GM21825 (cell line): ENCODE data around the gene CDC42BPG.

Experiments
- ATAC-seq: cut with Tn5 transposase; IDR thresholded peaks from one replicate; pipeline ENCODE4 v1.9.1; 2021; ENCODE audit warnings: mild to moderate bottlenecking, moderate library complexity; ENCODE audit not compliant: unreplicated experiment

CDC42BPG gene

GRCh38 chr11:64844330-64845128 lies at the start of gene CDC42BPG:
CDC42BPG (minus strand) TSS chr11:64844653; CDS start chr11:64844569, 84 bp downstream.
- ATAC-seq, result peak; percentile 36

DNA sequence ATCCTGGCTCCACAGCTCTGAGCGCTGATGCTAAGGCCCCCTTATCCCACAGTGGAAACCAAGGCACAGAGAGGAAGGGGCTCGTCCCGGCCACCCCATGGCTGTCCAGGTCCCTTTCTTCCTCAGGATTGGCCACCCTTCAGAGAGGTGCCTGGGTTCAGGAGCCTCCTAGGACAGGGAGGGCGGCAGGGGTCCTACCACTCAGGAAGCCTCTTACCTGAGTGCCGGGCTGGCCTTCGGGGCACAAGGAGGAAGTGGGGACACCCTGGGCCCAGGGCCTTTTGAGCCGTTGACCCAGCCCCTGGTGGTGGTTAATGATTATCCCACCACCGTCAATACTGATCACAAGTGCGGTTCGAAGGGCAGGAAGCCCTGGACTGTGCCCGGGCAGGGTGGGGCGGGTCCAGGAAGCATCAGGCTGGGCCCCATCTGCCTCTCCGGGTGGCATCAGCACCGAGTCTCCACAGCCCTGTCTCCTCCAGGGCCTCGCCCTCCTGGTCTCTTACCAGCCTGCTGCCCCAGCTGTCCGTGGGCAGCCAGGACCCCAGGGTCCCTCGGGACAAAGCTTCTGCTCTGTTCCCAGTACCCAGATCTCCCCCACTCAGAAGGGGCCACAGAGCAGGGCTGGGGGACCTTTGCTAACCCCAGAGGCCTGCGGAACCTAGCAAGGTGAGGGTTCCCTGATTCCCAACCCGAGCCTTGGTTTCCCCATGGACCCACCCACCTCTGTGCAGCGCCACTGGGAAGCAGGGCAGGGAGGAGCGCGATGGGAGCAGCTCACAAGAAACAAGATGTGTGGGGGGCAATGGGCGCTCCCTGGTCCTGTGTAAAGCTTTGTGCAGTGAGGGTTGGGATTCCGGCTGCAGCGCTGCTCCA lies 49.0 kb upstream of the CDC42BPG start:
- no peak for ATAC-seq

GRCh38 chr11:64892838-64893193 lies 48.4 kb upstream of the CDC42BPG start:
- no peak for ATAC-seq

DNA sequence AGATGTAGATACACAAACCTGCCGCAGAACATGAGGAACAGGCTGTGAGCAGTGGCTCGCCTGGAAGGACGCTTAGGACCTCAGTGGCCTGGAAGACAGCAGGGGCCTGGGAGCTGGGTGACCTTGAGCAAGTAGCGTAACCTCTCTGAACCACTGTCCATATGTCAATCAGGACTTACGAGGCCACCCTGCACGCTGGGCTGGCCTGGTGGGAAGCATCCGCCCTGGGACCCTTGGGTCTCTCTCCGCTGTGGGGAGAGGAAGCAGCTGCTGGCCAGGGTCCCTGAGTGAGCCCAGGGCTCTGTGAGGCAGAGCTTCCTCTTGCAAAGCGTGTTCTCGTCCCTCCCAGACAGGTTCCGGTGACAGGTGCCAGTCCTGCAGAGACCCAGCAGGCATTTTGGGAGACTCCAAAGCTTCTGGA lies 48.0 kb upstream of the CDC42BPG start:
- no peak for ATAC-seq

- no peak for ATAC-seq
Observed at GRCh38 chr11:64891880-64892279, 47.4 kb upstream of the CDC42BPG start.

DNA sequence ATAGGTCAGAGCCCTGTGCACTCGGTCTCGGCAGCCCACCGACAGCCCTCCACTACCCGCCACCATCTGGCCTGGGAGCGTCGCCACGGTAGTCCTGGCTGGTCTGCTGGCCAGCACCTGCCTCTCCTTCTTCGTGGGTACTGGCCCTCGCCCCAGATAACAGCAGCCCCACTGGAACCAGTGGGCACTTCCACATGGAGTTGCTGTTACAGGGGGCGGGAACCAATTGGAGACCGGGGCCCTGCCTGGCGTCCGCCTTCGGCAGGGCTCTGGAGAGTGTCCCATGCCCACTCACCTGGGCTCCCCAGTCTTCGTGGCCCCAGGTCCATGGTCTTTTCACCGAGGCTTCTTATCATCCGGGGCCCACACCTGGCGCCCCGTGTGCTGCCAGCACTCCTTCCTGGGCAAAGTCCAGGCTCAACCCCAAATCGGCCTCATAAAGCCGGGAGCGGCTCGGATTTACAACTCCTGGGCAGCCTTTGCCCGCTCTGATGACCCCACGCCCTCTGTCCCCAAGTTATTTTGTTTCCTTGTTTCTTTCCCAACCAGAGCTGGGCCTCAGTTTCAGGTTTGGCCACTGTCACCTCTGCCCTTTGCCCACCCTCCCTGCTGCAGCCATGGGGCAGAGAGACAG lies 46.9 kb upstream of the CDC42BPG start:
- no peak for ATAC-seq

DNA sequence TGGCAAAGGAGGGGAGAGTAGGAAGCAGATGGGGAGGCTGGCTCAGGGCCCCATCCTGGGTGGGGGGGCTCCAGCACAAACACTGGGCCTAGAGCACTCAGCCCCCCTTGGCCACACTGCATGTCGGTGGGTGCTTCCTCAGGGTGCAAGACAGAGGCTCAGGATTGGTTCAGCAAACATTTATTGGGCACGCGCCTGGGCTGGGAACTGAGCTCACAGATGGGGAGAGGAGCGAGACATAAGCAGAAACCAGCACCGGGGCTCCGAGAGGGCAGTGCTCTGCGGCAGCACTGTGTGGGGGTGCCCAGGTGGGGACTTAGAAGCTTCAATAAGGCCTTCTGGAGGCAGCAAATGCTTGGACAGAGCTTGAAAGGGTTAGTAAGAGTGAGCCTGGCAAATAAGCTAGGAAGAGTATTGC lies 46.1 kb upstream of the CDC42BPG start:
- no peak for ATAC-seq

GRCh38 chr11:64888729-64889511 lies 44.5 kb upstream of the CDC42BPG start:
- ATAC-seq, result no peak

GRCh38 chr11:64888406-64888728 lies 43.9 kb upstream of the CDC42BPG start:
- no peak for ATAC-seq

DNA sequence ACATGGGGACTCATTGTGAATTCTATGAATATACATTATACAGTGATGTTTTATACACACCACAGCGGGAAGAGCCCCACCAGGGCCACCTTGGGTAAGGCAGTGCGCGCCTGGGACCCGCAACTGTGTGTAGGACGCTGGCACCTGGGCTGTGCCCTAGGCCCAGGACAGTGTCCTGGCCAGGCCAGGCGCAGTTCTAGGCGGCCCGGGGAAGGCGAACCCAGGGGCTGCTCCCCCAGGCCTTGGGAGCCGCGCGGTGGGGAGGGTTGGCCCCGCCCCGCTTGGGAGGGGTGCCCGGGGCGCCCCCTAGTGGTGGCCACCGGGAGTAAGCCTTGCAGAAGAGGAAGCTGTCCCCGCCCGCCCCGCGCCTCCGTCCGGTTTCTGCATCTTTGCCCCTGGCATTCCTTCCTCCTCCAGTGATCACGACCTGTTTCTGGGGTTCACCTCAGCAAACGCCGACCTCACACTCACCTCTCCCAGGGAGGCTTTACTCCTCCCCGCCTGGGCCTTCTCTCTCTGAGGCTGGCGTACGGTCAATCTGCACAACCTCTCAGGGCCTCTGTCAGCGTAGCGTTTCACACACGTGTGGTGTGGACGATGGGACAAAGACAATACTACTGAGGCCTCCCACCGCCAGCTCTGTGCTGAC lies 43.4 kb upstream of the CDC42BPG start:
- ATAC-seq, result peak; percentile 59

DNA sequence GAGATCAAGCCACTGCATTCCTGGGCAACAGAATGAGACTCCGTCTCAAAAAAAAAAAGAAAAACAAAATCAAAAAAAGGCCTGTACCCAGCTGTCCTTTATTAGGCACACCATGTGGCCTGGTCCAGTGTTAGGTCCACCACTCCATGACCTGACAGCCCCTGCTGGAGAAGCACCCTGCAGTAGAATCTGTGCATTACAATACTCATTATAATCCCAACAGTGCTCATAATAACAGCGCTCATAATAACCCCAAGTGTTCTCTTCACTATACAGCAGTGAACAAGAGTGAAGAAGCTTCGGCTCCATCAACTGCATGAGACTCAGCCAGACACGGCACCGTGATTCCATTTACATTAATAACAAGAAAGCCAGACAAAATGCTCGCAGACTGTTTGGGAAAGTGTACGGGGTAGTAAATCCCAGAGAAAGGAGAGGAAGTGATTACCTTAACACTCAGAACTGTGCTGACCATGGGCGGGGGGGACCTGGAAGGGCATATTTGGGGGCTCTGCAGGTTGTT lies 42.8 kb upstream of the CDC42BPG start:
- ATAC-seq, result no peak

DNA sequence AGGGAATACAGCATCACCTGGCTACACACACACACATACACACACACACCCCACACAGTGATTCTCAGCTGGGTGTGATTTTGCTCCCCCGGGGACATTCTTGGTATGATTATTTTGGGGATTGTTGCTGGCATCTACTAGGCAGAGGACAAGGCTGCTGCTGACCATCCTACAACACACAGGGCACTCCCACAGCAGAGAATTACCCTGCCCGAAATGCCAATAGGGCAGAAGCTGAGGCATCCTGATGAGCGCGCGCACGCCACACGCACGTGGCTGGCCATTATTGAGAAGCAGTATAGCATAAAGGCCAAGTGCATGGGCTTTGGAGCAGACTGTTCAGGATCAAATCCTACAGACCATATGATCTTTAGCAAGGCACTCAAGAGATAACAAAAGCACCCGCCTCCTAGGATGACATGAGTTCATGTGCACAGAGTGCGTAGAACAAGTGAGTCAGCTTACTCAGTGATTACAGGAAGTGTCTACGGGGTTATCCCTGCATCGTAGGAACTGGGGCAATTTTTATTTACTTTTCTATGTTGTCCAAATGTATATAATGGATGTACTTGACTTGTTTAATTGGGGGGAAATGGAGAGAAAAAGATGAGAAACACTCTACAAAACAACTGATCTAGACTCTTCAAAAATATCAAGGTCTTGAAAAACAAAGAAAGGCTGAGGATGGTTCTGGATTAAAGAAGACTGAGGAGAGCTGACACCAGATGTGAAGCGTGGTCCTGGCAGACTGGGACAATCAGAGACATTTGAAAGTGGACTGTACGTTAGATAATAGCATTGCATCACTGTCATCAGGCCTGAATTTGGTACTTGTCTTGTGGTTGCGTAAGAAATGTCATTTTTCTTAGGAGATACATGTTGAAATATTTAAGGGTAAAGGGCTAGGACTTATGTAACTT lies 41.2 kb upstream of the CDC42BPG start:
- no peak for ATAC-seq

DNA sequence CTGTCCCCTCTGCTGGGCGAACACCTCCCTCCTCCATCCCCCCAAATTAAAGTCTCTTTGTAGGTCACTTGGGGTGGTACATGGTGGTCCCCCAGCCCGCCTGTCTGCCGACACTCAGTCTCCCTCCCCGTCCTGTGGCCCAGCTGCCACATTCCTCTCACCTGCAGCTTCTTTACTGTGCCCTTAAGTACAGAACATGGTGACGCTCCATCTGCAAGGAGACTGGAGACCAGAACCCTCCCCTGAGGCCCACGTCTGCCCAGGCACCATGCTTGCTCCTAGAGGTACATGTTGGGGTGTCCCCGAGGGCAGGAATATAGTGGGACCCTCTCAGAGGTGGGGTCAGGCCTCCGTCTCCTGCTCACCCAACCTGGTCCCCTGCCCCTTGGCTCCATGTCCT lies 39.6 kb upstream of the CDC42BPG start:
- ATAC-seq, result no peak

DNA sequence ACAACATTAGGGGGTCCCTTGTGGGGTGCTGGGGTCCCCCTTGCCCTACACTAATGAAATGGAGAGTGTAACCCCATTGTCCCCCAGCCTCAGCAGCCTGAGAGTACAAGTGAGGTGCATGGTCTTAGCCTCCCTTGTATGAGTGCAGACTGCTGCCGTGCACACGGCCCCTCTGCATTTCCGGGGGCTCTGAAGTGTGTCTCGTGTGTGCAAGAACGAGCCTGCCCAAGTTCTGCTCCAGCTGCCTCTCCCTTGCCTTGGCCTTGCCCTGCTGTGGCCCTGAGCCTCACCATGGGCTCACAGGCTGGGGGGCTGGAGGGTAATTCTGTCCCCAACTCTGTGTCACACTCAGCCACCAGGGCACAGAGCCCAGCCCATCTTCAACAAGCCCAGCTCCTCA lies 39.1 kb upstream of the CDC42BPG start:
- no peak for ATAC-seq

DNA sequence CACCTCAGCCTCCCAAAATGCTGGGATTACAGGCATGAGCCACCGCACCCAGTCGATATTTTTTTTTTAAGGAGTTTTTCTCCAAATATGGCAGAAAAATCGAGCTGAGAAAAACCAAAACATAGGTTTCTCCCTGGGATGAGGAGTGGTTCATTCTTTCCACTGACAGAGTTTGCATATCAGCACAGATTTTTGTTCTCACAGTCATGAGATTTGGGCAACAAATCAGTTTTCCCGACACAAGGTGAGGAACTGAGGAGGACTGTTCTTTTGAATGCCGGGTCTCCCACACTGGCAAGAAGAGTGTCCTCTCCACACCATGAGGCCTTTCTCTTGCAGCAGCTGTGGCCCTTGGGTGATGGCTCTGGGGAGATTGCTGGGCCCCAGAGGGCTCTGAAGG lies 37.8 kb upstream of the CDC42BPG start:
- ATAC-seq, result no peak

GRCh38 chr11:64881476-64881875 lies 37.0 kb upstream of the CDC42BPG start:
- ATAC-seq, result no peak

DNA sequence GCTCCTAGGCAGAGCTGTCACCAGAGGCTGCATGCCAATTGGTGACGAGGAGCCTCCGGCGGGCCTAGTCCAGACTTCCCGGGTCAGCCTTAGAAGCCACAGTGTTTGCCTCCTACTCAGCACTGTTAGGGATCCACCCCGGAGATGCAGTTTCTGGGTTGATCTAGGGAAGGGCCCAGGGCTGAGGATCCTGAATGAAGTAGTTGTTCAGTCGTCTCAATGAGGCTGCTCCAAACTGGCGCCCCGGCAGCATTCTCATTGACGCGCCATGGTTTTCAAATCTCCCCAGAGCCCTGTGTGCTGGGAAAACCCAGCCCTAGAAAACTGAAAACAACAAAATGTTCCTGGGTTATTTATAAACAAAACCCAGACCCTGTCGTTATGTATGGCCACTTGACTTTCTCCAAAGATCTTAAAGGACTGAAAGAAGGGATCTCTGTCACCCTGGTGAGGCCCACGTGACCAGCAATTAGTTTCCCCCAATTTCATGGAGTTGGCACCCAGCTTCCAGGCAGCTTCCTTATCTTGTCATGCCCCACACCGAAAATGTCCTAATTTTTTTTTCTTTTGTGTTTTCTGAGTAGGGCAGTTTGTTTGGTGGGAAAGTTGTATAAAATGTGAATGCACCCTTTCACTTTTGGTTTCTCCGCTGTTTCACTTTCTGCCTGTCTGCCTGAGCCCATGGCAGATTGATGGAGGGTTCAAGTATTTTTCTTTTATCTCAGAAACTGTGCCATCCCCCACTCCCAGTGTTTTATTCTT lies 36.0 kb upstream of the CDC42BPG start:
- no peak for ATAC-seq

DNA sequence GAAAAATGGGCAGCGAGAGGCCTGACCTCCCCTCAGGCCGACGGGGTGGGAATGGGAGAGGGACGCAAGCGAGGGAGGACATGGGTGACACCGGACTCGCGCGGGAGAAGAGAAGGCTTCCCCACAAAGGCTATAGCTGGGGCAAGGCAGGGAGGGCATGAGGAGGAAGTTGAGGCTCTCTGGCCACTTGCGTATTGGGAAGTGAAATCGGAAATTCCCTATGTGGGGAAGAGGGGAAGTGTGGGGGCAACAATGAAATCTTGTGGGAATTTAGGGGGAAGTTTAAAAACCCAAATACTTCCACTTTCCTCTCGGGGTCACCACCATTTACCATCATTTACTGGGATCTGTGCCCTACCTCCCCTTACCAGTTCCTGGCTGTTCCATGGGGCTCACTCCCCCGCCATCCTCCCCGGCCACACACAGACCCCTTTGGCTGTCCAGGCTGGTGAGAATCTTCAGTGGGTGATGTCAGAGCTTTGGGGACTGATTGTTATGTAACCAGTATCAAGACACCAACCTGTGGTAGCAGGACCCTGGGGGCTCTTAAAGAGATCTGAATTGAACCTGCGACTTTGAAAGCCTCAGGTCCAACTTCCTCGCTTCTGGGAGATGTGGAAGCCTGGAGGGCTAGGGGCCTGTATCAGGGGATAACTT lies 34.9 kb upstream of the CDC42BPG start:
- ATAC-seq, result no peak
